GM12891 (cell line): ENCODE measurements around the gene QSOX2.

Source experiments
- POLR2A ChIP-seq: IDR thresholded peaks from 2 replicates; pipeline ENCODE4 v1.6.1; 2011; ENCODE audit warnings: low read depth, low read length, control low read depth
- POLR2AphosphoS5 ChIP-seq: IDR thresholded peaks from 2 replicates; pipeline ENCODE4 v1.6.1; 2011; ENCODE audit warnings: low read depth, low read length, control low read depth

DNA sequence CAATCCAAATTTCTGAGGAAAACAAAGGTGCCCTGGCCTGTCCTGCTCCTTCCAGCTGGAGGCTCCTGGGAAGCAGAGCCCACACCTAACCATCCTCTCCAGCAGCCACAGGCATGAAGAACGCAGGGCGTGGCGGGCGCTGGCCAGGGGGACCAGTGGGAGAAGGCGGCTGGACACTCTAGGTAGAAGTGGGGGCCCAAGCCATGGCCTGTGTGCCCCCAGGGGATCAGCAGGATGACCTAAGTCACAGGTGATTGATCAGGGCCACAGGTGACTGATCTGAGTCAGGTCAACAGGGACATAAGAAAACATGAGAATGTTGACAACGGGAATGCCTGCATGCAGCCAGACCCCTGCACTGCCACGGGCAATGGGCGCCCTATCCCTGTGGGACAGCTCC, 3.4 kb downstream of the QSOX2 start:
- TF ChIP-seq POLR2A (no peak), POLR2AphosphoS5 (no peak)
